DMS114 treated with DMSO at 0.1 percent for 48 hours (cell line): ENCODE data around the gene FAM9C.

Experiments used
- DNase-seq: peaks from one replicate; lab custom pipeline; 2025; ENCODE audit not compliant: unreplicated experiment; lab: John Stamatoyannopoulos, UW

FAM9C gene

GRCh38 chrX:12986164-12986779, 58.1 kb downstream of the FAM9C start:
- no peak for DNase-seq
